ENCODE data around the gene TMEM200C.

The TMEM200C gene

DNA sequence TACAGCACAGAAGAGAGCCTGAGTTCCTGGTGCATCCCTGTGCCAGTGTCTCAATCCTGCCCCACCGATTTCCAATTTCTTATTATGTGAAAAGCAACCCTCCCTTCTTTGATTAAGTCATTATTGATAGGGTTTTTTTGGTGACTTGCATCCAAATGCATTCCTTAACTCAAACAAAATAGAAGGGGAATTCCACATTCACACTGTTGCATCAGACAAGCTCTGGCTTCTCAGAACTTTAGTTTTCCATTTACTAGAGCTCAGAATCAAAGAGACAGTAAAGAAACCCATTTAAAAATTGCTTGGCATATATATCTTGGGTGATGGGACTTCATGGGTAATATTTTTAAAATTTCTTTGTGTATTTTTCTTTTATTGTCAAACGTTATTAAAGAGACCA lies 13.8 kb upstream of the TMEM200C start:
- TF ChIP-seq POLR2AphosphoS5 (IDR thresholded peaks at IDR 0.05; ENCODE audit: low read depth, low read length) (no peak), FOXP2 (optimal IDR thresholded peaks at IDR 0.05; ENCODE audit: borderline replicate concordance, extremely low read depth, extremely low read length, insufficient read depth) (no peak), SIN3A (IDR thresholded peaks at IDR 0.05; ENCODE audit: borderline replicate concordance, insufficient read depth, low read length) (no peak), TAF1 (IDR thresholded peaks at IDR 0.05; ENCODE audit: borderline replicate concordance, insufficient read depth, low read length) (no peak)
- TF ChIP-seq, protein P1, sequence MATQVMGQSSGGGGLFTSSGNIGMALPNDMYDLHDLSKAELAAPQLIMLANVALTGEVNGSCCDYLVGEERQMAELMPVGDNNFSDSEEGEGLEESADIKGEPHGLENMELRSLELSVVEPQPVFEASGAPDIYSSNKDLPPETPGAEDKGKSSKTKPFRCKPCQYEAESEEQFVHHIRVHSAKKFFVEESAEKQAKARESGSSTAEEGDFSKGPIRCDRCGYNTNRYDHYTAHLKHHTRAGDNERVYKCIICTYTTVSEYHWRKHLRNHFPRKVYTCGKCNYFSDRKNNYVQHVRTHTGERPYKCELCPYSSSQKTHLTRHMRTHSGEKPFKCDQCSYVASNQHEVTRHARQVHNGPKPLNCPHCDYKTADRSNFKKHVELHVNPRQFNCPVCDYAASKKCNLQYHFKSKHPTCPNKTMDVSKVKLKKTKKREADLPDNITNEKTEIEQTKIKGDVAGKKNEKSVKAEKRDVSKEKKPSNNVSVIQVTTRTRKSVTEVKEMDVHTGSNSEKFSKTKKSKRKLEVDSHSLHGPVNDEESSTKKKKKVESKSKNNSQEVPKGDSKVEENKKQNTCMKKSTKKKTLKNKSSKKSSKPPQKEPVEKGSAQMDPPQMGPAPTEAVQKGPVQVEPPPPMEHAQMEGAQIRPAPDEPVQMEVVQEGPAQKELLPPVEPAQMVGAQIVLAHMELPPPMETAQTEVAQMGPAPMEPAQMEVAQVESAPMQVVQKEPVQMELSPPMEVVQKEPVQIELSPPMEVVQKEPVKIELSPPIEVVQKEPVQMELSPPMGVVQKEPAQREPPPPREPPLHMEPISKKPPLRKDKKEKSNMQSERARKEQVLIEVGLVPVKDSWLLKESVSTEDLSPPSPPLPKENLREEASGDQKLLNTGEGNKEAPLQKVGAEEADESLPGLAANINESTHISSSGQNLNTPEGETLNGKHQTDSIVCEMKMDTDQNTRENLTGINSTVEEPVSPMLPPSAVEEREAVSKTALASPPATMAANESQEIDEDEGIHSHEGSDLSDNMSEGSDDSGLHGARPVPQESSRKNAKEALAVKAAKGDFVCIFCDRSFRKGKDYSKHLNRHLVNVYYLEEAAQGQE (IDR thresholded peaks at IDR 0.05; ENCODE audit: insufficient read depth in 1 of 2, low read depth in 2 of 2, low read length in 2 of 2) = no peak

DNA sequence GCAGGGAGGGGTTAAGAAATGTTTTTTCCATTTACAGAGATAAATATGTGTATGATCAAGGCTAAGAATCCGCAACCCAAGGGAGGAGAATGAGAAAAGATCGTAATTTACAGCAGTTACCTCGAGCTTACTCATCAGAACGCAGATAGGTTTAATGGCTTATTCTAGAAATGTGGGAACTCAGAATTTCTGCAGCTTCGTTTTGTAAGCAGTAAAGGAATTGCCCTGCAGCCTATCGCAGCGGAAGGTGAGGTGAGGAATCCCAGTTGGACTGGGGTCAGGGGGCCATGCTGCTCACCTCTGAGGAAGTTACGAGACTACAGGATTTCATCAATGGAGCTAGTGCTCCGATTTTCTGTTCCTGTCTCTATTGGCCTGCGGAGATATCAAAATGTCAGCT lies 8.1 kb upstream of the TMEM200C start:
- TF ChIP-seq POLR2AphosphoS5 (IDR thresholded peaks at IDR 0.05; ENCODE audit: low read depth, low read length) (no peak), TAF1 (IDR thresholded peaks at IDR 0.05; ENCODE audit: borderline replicate concordance, insufficient read depth, low read length) (no peak)

DNA sequence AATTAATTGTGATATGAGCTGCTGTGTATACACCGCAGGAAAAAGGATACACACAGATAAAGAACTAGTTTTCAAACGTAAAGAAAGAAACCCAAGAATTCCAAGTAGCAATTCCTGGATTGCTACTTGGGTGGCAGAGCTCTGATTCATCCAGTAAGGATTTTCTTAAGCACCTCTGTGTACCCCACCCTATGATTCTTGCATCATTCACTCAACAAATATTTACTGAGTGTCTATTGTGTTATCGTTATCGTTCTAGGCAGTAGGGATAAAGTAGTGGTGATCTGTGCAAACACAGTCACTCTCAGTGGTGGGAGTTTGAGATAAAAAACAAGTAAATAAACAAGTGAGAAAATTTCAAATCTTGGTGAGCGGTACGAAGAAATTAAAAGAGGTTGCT lies 4.9 kb upstream of the TMEM200C start:
- no peak for TF ChIP-seq POLR2AphosphoS5 (IDR thresholded peaks at IDR 0.05; ENCODE audit: low read depth, low read length)
- no peak for TF ChIP-seq TAF1 (IDR thresholded peaks at IDR 0.05; ENCODE audit: borderline replicate concordance, insufficient read depth, low read length)
- no peak for TF ChIP-seq FOXP2 (optimal IDR thresholded peaks at IDR 0.05; ENCODE audit: borderline replicate concordance, extremely low read depth, extremely low read length, insufficient read depth)
- TF ChIP-seq, protein P1 (IDR thresholded peaks at IDR 0.05; ENCODE audit: insufficient read depth in 1 of 2, low read depth in 2 of 2, low read length in 2 of 2) = no peak
- TF ChIP-seq SIN3A (IDR thresholded peaks at IDR 0.05; ENCODE audit: borderline replicate concordance, insufficient read depth, low read length) = no peak

DNA sequence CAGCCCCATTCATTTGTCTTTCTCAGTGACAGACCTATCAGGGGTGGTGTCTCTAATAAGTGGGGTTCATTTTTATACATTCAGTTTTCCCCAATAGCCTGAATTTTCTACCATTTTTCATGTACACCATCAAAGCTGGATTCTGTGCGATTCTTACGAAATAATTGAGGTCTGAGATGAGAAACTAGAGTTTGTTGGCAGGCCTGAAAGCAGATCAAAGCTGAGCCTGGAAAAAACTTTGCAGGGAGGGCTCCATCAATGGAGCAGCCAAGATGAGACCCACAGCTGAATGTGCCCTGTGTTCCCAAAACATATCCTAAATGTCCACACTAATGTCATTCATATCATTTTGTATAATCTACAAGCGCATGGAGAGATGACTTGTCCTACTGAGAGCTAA lies 4.5 kb upstream of the TMEM200C start:
- TF ChIP-seq SIN3A (IDR thresholded peaks at IDR 0.05; ENCODE audit: borderline replicate concordance, insufficient read depth, low read length) (no peak), FOXP2 (optimal IDR thresholded peaks at IDR 0.05; ENCODE audit: borderline replicate concordance, extremely low read depth, extremely low read length, insufficient read depth) (no peak), TAF1 (IDR thresholded peaks at IDR 0.05; ENCODE audit: borderline replicate concordance, insufficient read depth, low read length) (no peak), POLR2AphosphoS5 (IDR thresholded peaks at IDR 0.05; ENCODE audit: low read depth, low read length) (no peak)
- TF ChIP-seq, protein P1 (IDR thresholded peaks at IDR 0.05; ENCODE audit: insufficient read depth in 1 of 2, low read depth in 2 of 2, low read length in 2 of 2) = no peak

DNA sequence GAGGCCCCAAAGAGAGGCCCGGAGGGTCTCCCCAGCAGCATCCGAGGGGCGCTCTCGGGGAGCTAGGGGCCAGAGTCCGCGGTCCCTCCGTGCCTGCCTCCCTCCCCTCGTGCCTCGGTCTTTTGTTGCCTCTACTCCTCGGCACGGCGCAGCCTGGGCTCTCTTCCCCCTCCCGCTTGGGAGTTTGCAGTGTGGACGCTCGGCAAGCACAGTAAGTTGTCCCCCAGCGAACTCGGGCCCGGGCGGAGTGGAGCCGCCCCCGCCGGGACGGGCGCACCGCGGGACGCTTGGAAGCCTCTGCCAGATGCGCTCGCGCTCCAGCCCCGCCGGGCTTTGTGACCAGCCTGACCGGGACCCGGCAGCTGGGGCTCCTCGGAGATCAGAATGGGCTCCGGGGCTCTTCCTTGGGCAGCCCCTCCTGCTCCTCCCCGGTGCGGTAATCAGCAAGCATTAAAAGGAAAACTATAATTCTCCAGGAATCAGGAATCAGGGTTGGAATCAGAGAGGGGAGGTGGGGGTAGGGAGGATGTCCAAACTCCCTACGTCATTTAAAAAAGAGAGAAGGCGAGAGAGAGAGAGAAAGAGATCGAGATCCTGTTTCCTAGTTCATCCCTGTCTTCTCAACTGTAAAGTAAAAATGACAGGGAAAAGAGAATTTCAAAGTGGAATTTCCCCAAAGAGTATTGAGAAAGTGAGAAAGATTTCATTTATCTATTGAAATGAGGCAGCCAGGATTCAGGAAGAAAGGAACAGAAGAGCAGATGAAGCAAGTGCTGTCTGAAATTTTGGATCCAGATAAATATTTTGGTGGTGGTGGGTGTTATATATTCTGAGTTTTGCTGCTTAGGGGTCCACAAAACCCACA lies 786 bp upstream of the TMEM200C start:
- TF ChIP-seq SIN3A (IDR thresholded peaks at IDR 0.05; ENCODE audit: borderline replicate concordance, insufficient read depth, low read length) (no peak), POLR2AphosphoS5 (IDR thresholded peaks at IDR 0.05; ENCODE audit: low read depth, low read length) (no peak), FOXP2 (optimal IDR thresholded peaks at IDR 0.05; ENCODE audit: borderline replicate concordance, extremely low read depth, extremely low read length, insufficient read depth) (no peak), TAF1 (IDR thresholded peaks at IDR 0.05; ENCODE audit: borderline replicate concordance, insufficient read depth, low read length) (no peak)
- TF ChIP-seq, protein P1 (IDR thresholded peaks at IDR 0.05; ENCODE audit: insufficient read depth in 1 of 2, low read depth in 2 of 2, low read length in 2 of 2) = no peak

All from PFSK-1 (cell line).